GM12878 (cell line): ENCODE measurements around the gene EXO1. TPM values are rescaled to one million over a fixed set of nuclear protein-coding genes. Genes with fewer than 3 reads are reported as not detected.

ENCODE experiments used
- ATAC-seq: fragments of 200-7000 bp; cut with Tn5 transposase; 3 replicates; pipeline ENCODE4 v1.9.1; 2020; ENCODE audit warnings: mild to moderate bottlenecking, moderate library complexity
- BruUV-seq: library from RNA; stranded (reverse); fragments of 400-500 nt; replicated peaks from 2 replicates; lab custom pipeline; 2021; lab: Mats Ljungman, UMichigan
- CTCF ChIA-PET: fragments of 300-600 bp; sonication (Branson Sonifier 250); formaldehyde crosslinking; extraction: SDS; loops from one replicate; lab custom pipeline; 2021; ENCODE audit warnings: inconsistent platforms; lab: Yijun Ruan, JAX
- POLR2A ChIA-PET: fragments of 350-600 bp; formaldehyde crosslinking; extraction: SDS; loops from one replicate; lab custom pipeline; 2021; ENCODE audit warnings: inconsistent platforms; lab: Charles Lee
- RAD21 ChIA-PET: fragments of 300-600 bp; sonication (Branson Sonifier 250); formaldehyde crosslinking; loops from one replicate; lab custom pipeline; 2023; ENCODE audit warnings: antibody characterized with exemption; ENCODE audit not compliant: unreplicated experiment; lab: Charles Lee
- SMC1A ChIA-PET: fragments of 300-600 bp; sonication (Branson Sonifier 250); formaldehyde crosslinking; loops from one replicate; lab custom pipeline; 2023; ENCODE audit not compliant: unreplicated experiment, uncharacterized antibody; lab: Charles Lee
- DNase-seq: peaks from one replicate; pipeline ENCODE4 v3.0.0-alpha.2; 2011; ENCODE audit warnings: low read depth, low spot score
- FAIRE-seq: peaks from 3 replicates; lab custom pipeline; 2011; peaks lifted over from hg19 to GRCh38; lab: Jason Lieb, UNC
- H2AFZ ChIP-seq: 2 replicates; pipeline ENCODE4 v1.6.0; 2011; ENCODE audit warnings: low read depth, low read length, control low read depth; ENCODE audit not compliant: control insufficient read depth
- H3K27ac ChIP-seq: 2 replicates; pipeline ENCODE4 v1.5.1; 2011; ENCODE audit warnings: control low read depth; ENCODE audit not compliant: control insufficient read depth, insufficient read depth
- H3K27me3 ChIP-seq, 2 experiments: replicated peaks in 1 of 2; 2 replicates each; pipeline versions ENCODE4 v1.6.0 to v1.6.1; 2011; ENCODE audit warnings: low read length in 1 of 2; ENCODE audit not compliant: control insufficient read depth in 2 of 2, insufficient read depth in 2 of 2
- H3K36me3 ChIP-seq, 2 experiments: 2 replicates each; pipeline ENCODE4 v1.5.1; 2011; ENCODE audit warnings: low read length in 1 of 2; ENCODE audit not compliant: control insufficient read depth in 2 of 2, insufficient read depth in 2 of 2
- H3K4me1 ChIP-seq: 2 replicates; pipeline ENCODE4 v1.6.1; 2011; ENCODE audit warnings: mild to moderate bottlenecking, low read length, moderate library complexity, mixed read lengths; ENCODE audit not compliant: control insufficient read depth, insufficient read depth
- H3K4me2 ChIP-seq: 2 replicates; pipeline ENCODE4 v1.6.0; 2011; ENCODE audit warnings: control low read depth; ENCODE audit not compliant: control insufficient read depth, insufficient read depth
- H3K4me3 ChIP-seq: fragments of 200-600 bp; sonication (generic); 2 replicates; pipeline ENCODE4 v1.5.1; 2016
- H3K79me2 ChIP-seq: 2 replicates; pipeline ENCODE4 v1.6.0; 2011; ENCODE audit warnings: low read length; ENCODE audit not compliant: control insufficient read depth, insufficient read depth
- H3K9ac ChIP-seq: 2 replicates; pipeline ENCODE4 v1.8.0; 2011; ENCODE audit warnings: low read length, control low read depth, mixed read lengths; ENCODE audit not compliant: control insufficient read depth, insufficient read depth
- H3K9me3 ChIP-seq: replicated peaks from 3 replicates; pipeline ENCODE4 v1.5.1; 2011; ENCODE audit warnings: mild to moderate bottlenecking, low read length; ENCODE audit not compliant: control insufficient read depth, insufficient read depth
- H4K20me1 ChIP-seq: 2 replicates; pipeline ENCODE4 v1.6.0; 2011; ENCODE audit not compliant: control insufficient read depth, insufficient read depth
- ASH2L ChIP-seq: fragments of 300-600, 200-600 bp; sonication (generic); IDR thresholded peaks from 2 replicates; pipeline ENCODE4 v1.6.1; 2017; ENCODE audit warnings: low read depth, mild to moderate bottlenecking, borderline replicate concordance
- BACH1 ChIP-seq: fragments of 450-650 bp; IDR thresholded peaks from 2 replicates; pipeline ENCODE4 v1.6.1; 2017; ENCODE audit warnings: mild to moderate bottlenecking, borderline replicate concordance
- CEBPB ChIP-seq, 2 experiments: fragments of 150-350 bp in 1 of 2; IDR thresholded peaks; 2 replicates each; pipeline ENCODE4 v1.6.1; 2012 to 2014; ENCODE audit warnings: low read depth in 2 of 2, low read length in 2 of 2, borderline replicate concordance in 1 of 2, inconsistent platforms in 1 of 2
- CHD2 ChIP-seq: IDR thresholded peaks from 2 replicates; pipeline ENCODE4 v1.6.1; 2011; ENCODE audit warnings: low read depth, low read length, improper control_type of control experiment, borderline replicate concordance
- CREB1 ChIP-seq: IDR thresholded peaks from 2 replicates; pipeline ENCODE4 v1.6.1; 2012; ENCODE audit warnings: low read depth, mild to moderate bottlenecking, inconsistent platforms
- EGR1 ChIP-seq, 2 experiments: IDR thresholded peaks; 1 replicate in 1 of 2; 2 replicates in 1 of 2; pipeline ENCODE4 v1.6.1; 2011 to 2012; ENCODE audit warnings: low read depth in 2 of 2, low read length in 2 of 2, borderline replicate concordance in 1 of 2, mild to moderate bottlenecking in 1 of 2, moderate library complexity in 1 of 2
- IRF3 ChIP-seq: fragments of 450-650 bp; IDR thresholded peaks from 2 replicates; pipeline ENCODE4 v1.6.1; 2014; ENCODE audit warnings: mild to moderate bottlenecking
- IRF4 ChIP-seq: IDR thresholded peaks from 2 replicates; pipeline ENCODE4 v1.6.1; 2011; ENCODE audit warnings: low read depth, low read length
- JUND ChIP-seq: IDR thresholded peaks from 2 replicates; pipeline ENCODE4 v1.6.1; 2012; ENCODE audit warnings: low read depth, mild to moderate bottlenecking, low read length, improper control_type of control experiment, moderate library complexity
- MEF2A ChIP-seq: IDR thresholded peaks from 2 replicates; pipeline ENCODE4 v1.6.1; 2011; ENCODE audit warnings: low read depth, mild to moderate bottlenecking, low read length, moderate library complexity; ENCODE audit not compliant: insufficient read depth
- NBN ChIP-seq: fragments of 450-650 bp; IDR thresholded peaks from 2 replicates; pipeline ENCODE4 v1.6.1; 2016
- NR2C1 ChIP-seq: fragments of 450-650 bp; IDR thresholded peaks from 2 replicates; pipeline ENCODE4 v1.6.1; 2017; ENCODE audit warnings: antibody characterized with exemption, mild to moderate bottlenecking, moderate library complexity
- PML ChIP-seq: IDR thresholded peaks from 2 replicates; pipeline ENCODE4 v1.6.1; 2012; ENCODE audit warnings: low read length, inconsistent platforms
- PRDM15 ChIP-seq: fragments of 450-650 bp; formaldehyde crosslinking; IDR thresholded peaks from 2 replicates; pipeline ENCODE4 v1.4.0; 2020; ENCODE audit warnings: mild to moderate bottlenecking, moderate library complexity
- RAD21 ChIP-seq: IDR thresholded peaks from 2 replicates; pipeline ENCODE4 v1.6.1; 2011; ENCODE audit warnings: mild to moderate bottlenecking, low read depth, low read length, moderate library complexity; ENCODE audit not compliant: insufficient read depth
- RAD51 ChIP-seq: fragments of 450-650 bp; IDR thresholded peaks from 2 replicates; pipeline ENCODE4 v1.6.1; 2016; ENCODE audit warnings: moderate library complexity, mild to moderate bottlenecking, inconsistent platforms
- RBBP5 ChIP-seq: fragments of 200-600 bp; sonication (generic); conservative IDR thresholded peaks from 2 replicates; pipeline ENCODE4 v1.6.1; 2016
- USF1 ChIP-seq: IDR thresholded peaks from 2 replicates; pipeline ENCODE4 v1.6.1; 2011; ENCODE audit warnings: borderline replicate concordance, low read depth, mild to moderate bottlenecking, moderate library complexity, mixed read lengths, low read length; ENCODE audit not compliant: insufficient read depth; ENCODE audit errors: extremely low read length
- WGBS: methylation state at CpG from one replicate; pipeline ENCODE4 v1.1.6; 2016; ENCODE audit warnings: low lambda C conversion rate; ENCODE audit not compliant: insufficient replicate concordance, insufficient coverage; ENCODE audit errors: missing lambda C conversion rate; 5-methylcytosine and 5-hydroxymethylcytosine counted together
- in situ Hi-C: fragments of 300-500 bp; cut with MboI; formaldehyde crosslinking; loops from 9 replicates; pipeline ENCODE4 v1.14.3; 2018; ENCODE audit warnings: mixed read lengths
- intact Hi-C: fragments of 100-400 bp; cut with micrococcal nuclease; formaldehyde crosslinking; loops from one replicate; pipeline ENCODE4 v1.14.2; 2022; ENCODE audit not compliant: unreplicated experiment
- polyA plus RNA-seq, 11 experiments: library from polyadenylated mRNA; depleted of rRNA in 4 of 11; unstranded in 6 of 11; stranded (reverse) in 5 of 11; fragments of >200 nt; fragmentation: Nextera tagmentation in 4 of 11; fragmentation: Illumina TruSeq in 1 of 11; extraction: Ambion mirVana in 4 of 11; extraction: Trizol in 1 of 11; gene quantifications; 1 replicate in 1 of 11; 2 replicates in 10 of 11; pipeline versions ENCODE4 v1.2.1 to v1.2.3, GENCODE V29; 2011 to 2016; ENCODE audit warnings: inconsistent platforms in 2 of 11, missing spikeins in 2 of 11, low read depth in 1 of 11
- total RNA-seq, 4 experiments: library from RNA; depleted of rRNA in 3 of 4; stranded (reverse); fragments of >200 nt in 3 of 4; fragmentation: Illumina TruSeq in 1 of 4; extraction: Trizol in 1 of 4; gene quantifications; 2 replicates each; pipeline versions ENCODE4 v1.2.1 to v1.2.3, GENCODE V29; 2013 to 2021

Gene EXO1
- total and polyA plus RNA-seq, 10 of the 15 experiments (the other 5 are each of a cell fraction or from before 2014, with no cell fraction given), result 8.7 to 43.4 (median 30.6) TPM

GRCh38 chr1:241817331-241817792 lies 30.6 kb upstream of the EXO1 start:
- H3K9me3 ChIP-seq, result no peaks in the 10 kb centered on the region
- CTCF ChIA-PET, result no interaction called here
- no peaks in the 10 kb centered on the region for H4K20me1 ChIP-seq
- in situ Hi-C loops, result no loop called here
- WGBS, result 0% methylated on average over 1 of the region's 1 CpG
- H3K27ac ChIP-seq, result no peak overlapping the region
- H3K36me3 ChIP-seq, result no peaks in the 10 kb centered on the region
- intact Hi-C loops, result no loop called here
- no peak for TF ChIP-seq EGR1 (IDR thresholded peaks at IDR 0.05; ENCODE audit: borderline replicate concordance in 1 of 2, low read depth in 2 of 2, low read length in 2 of 2)
- TF ChIP-seq IRF3, result no peak
- no peak for TF ChIP-seq IRF4
- TF ChIP-seq ASH2L, result no peak
- TF ChIP-seq USF1, result no peak
- TF ChIP-seq RBBP5, result no peak
- TF ChIP-seq MEF2A, result no peak
- TF ChIP-seq JUND, result no peak
- no peak for TF ChIP-seq PRDM15 (CRISPR knock-in tag)
- no peak for TF ChIP-seq RAD51
- TF ChIP-seq CREB1, result no peak
- no peak for TF ChIP-seq NR2C1
- no peak for TF ChIP-seq BACH1
- TF ChIP-seq CHD2, result no peak
- TF ChIP-seq CEBPB (IDR thresholded peaks at IDR 0.05; ENCODE audit: borderline replicate concordance in 1 of 2, low read depth in 2 of 2, low read length in 2 of 2), result no peak
- TF ChIP-seq PML, result no peak
- no peak for TF ChIP-seq RAD21
- no peak for TF ChIP-seq NBN
- no TSS peak for BruUV-seq
- no peak for FAIRE-seq
- H3K4me2 ChIP-seq, result peak overlapping the region; percentile 25; the same call in 1 of the 2 replicates
- H3K4me3 ChIP-seq, result no peak overlapping the region
- no peak for ATAC-seq
- SMC1A ChIA-PET, result interaction anchor here (1.6 kb wide), 1 partner anchor 18 kb away, joined by 3 read pairs; no protein-coding TSS in a partner anchor
- no peak overlapping the region for H3K9ac ChIP-seq
- no peak overlapping the region for H2AFZ ChIP-seq
- H3K27me3 ChIP-seq, result no peaks in the 10 kb centered on the region; a peak in 1 of 4 replicates
- POLR2A ChIA-PET, result no interaction called here
- no peak for DNase-seq
- RAD21 ChIA-PET, result no interaction called here
- no peaks in the 10 kb centered on the region for H3K79me2 ChIP-seq
- H3K4me1 ChIP-seq, result no peaks in the 10 kb centered on the region; the same call in 1 of the 2 replicates
